WTC11 (cell line): ENCODE results near the gene YLPM1.

Source experiments
- ATF1 ChIP-seq: sonication (generic); formaldehyde crosslinking; IDR thresholded peaks from 2 replicates; pipeline ENCODE4 v1.8.1; 2023; ENCODE audit warnings: mild to moderate bottlenecking, moderate library complexity, missing genetic modification reagents
- CTCF ChIP-seq: fragments of 200-600 bp; IDR thresholded peaks from 2 replicates; pipeline ENCODE4 v1.8.0; 2022; ENCODE audit warnings: antibody characterized with exemption
- ESRRA ChIP-seq: sonication (generic); formaldehyde crosslinking; IDR thresholded peaks from 2 replicates; pipeline ENCODE4 v1.8.1; 2022; ENCODE audit warnings: mild to moderate bottlenecking, missing genetic modification reagents, borderline replicate concordance
- FOXJ3 ChIP-seq: sonication (generic); formaldehyde crosslinking; IDR thresholded peaks from 2 replicates; pipeline ENCODE4 v1.9.0; 2021; ENCODE audit warnings: missing genetic modification reagents, mild to moderate bottlenecking, borderline replicate concordance
- FOXP1 ChIP-seq: sonication (generic); formaldehyde crosslinking; IDR thresholded peaks from 2 replicates; pipeline ENCODE4 v1.8.0; 2022; ENCODE audit warnings: missing genetic modification reagents, mild to moderate bottlenecking, moderate library complexity, borderline replicate concordance
- HMGXB4 ChIP-seq: sonication (generic); formaldehyde crosslinking; IDR thresholded peaks from 2 replicates; pipeline ENCODE4 v1.8.1; 2023; ENCODE audit warnings: mild to moderate bottlenecking, moderate library complexity, missing genetic modification reagents
- MAX ChIP-seq: sonication (generic); formaldehyde crosslinking; IDR thresholded peaks from 2 replicates; pipeline ENCODE4 v1.8.0; 2022; ENCODE audit warnings: mild to moderate bottlenecking, missing genetic modification reagents
- NR2C2 ChIP-seq: sonication (generic); formaldehyde crosslinking; IDR thresholded peaks from 2 replicates; pipeline ENCODE4 v1.8.0; 2022; ENCODE audit warnings: mild to moderate bottlenecking, missing genetic modification reagents
- TP53 ChIP-seq: sonication (generic); formaldehyde crosslinking; IDR thresholded peaks from 2 replicates; pipeline ENCODE4 v1.8.1; 2023; ENCODE audit warnings: mild to moderate bottlenecking, missing genetic modification reagents
- USF1 ChIP-seq: sonication (generic); formaldehyde crosslinking; IDR thresholded peaks from 2 replicates; pipeline ENCODE4 v1.8.0; 2022; ENCODE audit warnings: mild to moderate bottlenecking, missing genetic modification reagents
- ZBTB21 ChIP-seq: sonication (generic); formaldehyde crosslinking; IDR thresholded peaks from 2 replicates; pipeline ENCODE4 v1.8.1; 2023; ENCODE audit warnings: mild to moderate bottlenecking, missing genetic modification reagents, borderline replicate concordance
- ZNF121 ChIP-seq: sonication (generic); formaldehyde crosslinking; IDR thresholded peaks from 2 replicates; pipeline ENCODE4 v1.8.0; 2023; ENCODE audit warnings: missing genetic modification reagents
- ZNF425 ChIP-seq: fragments of 250-450 bp; sonication (Bioruptor Pico); conservative IDR thresholded peaks from 2 replicates; pipeline ENCODE4 v1.9.0; 2021; ENCODE audit warnings: mild to moderate bottlenecking
- ZNF671 ChIP-seq: fragments of 250-450 bp; sonication (Bioruptor Pico); IDR thresholded peaks from 2 replicates; pipeline ENCODE4 v1.8.0; 2021; ENCODE audit warnings: mild to moderate bottlenecking

- TF ChIP-seq CTCF (no peak), USF1 (CRISPR knock-in tag) (no peak), ESRRA (CRISPR knock-in tag) (no peak), ATF1 (CRISPR knock-in tag) (no peak), ZNF671 (CRISPR knock-in tag) (no peak), HMGXB4 (CRISPR knock-in tag) (no peak), FOXP1 (CRISPR knock-in tag) (no peak), ZNF425 (CRISPR knock-in tag) (no peak), NR2C2 (CRISPR knock-in tag) (no peak), FOXJ3 (CRISPR knock-in tag) (no peak), ZBTB21 (CRISPR knock-in tag) (no peak), ZNF121 (CRISPR knock-in tag) (no peak), MAX (CRISPR knock-in tag) (no peak), TP53 (CRISPR knock-in tag) (no peak)
These were observed 29.3 kb downstream of the YLPM1 start for GRCh38 chr14:74792249-74793039.
